ENCODE results near the gene IFNA13. TPM values are rescaled to one million over a fixed set of nuclear protein-coding genes. Genes with fewer than 3 reads are reported as not detected.

IFNA13 gene
- polyA plus RNA-seq, 3 donors, result not detected

DNA sequence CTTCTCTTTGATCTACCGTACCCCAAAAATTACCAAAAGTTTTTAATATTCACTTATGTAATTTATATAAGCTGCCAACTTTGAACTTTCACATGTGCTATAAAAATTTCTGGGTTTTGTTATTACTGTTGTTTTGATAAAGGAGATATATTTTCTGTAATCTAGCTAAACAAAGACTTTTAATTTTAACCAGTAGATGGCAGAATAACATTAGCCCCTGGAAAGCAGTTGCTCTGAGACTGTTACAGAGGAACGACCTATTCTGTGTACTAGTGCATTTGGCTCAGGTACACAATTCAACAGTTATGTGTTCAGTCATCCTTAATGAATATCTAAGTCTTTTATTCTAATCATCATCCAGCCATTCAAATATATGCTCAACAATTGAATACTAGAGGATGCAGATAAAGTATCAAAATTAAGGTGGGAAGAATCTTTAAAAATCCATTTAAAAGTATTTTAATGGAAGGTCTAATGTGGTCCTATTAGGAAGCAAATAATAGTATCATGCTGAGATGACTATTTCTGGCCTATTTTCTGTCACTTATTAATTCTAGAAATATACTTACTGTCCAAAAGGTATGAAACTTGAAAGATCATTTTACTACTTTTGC, 41.2 kb downstream of the IFNA13 start:
- H3K79me2 ChIP-seq (ENCODE audit: insufficient read depth, low read length), result peaks cover 51% of the 10 kb centered on the region
- H3K9me3 ChIP-seq (replicated peaks in 1 of 2; ENCODE audit: control insufficient read depth in 1 of 2, insufficient read depth in 1 of 2, low read length in 2 of 2), result no peaks in the 10 kb centered on the region
- H2AFZ ChIP-seq (ENCODE audit: insufficient read depth, low read depth, low read length, poor library complexity, severe bottlenecking), result no peak overlapping the region
- no peak overlapping the region for H3K27ac Mint-ChIP-seq
- H4K20me1 ChIP-seq (ENCODE audit: insufficient read depth, low read length), result peaks cover 88% of the 10 kb centered on the region
- H3K4me1 Mint-ChIP-seq, result peaks cover 48% of the 10 kb centered on the region
- no peak overlapping the region for H3K9ac ChIP-seq (ENCODE audit: insufficient read depth, low read length, poor library complexity, severe bottlenecking)
- no peak overlapping the region for H3K27ac ChIP-seq (ENCODE audit: low read depth in 1 of 2, low read length in 2 of 2)
- H3K4me1 ChIP-seq (ENCODE audit: control insufficient read depth in 1 of 2, insufficient read depth in 2 of 2, low read length in 2 of 2), result peaks cover 0 to 8% of the 10 kb centered on the region in 2 donors
- peaks cover 0 to 3% (median 0%) of the 10 kb centered on the region in 7 donors for H3K9me3 Mint-ChIP-seq
- H3K27me3 ChIP-seq (ENCODE audit: control insufficient read depth in 2 of 2, insufficient read depth in 2 of 2, low read length in 2 of 2), result no peaks in the 10 kb centered on the region
- H3K36me3 Mint-ChIP-seq, result peaks cover 47 to 59% of the 10 kb centered on the region in 2 donors
- H3K4me3 ChIP-seq (replicated peaks in 1 of 3; ENCODE audit: low read depth in 2 of 3, low read length in 3 of 3), result no peak overlapping the region
- H3K27me3 Mint-ChIP-seq (ENCODE audit: low read depth in 3 of 3), result no peaks in the 10 kb centered on the region
- peak; percentile 18 to 59 (median 38) for DNase-seq
- TF ChIP-seq, protein P1, sequence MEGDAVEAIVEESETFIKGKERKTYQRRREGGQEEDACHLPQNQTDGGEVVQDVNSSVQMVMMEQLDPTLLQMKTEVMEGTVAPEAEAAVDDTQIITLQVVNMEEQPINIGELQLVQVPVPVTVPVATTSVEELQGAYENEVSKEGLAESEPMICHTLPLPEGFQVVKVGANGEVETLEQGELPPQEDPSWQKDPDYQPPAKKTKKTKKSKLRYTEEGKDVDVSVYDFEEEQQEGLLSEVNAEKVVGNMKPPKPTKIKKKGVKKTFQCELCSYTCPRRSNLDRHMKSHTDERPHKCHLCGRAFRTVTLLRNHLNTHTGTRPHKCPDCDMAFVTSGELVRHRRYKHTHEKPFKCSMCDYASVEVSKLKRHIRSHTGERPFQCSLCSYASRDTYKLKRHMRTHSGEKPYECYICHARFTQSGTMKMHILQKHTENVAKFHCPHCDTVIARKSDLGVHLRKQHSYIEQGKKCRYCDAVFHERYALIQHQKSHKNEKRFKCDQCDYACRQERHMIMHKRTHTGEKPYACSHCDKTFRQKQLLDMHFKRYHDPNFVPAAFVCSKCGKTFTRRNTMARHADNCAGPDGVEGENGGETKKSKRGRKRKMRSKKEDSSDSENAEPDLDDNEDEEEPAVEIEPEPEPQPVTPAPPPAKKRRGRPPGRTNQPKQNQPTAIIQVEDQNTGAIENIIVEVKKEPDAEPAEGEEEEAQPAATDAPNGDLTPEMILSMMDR (IDR thresholded peaks at IDR 0.05), result peak; percentile 79
- H3K4me2 ChIP-seq (replicated peaks; ENCODE audit: extremely low read depth, low read length, poor library complexity, severe bottlenecking), result no peak overlapping the region
- intact Hi-C loops (cut with micrococcal nuclease), result loop anchor here in 1 of 2 donors (10.0 kb wide), 3 partner anchors 68 to 128 kb away; no protein-coding TSS in a partner anchor
- no peak overlapping the region for H3K4me3 Mint-ChIP-seq
- WGBS (ENCODE audit: insufficient coverage), result no CpG with 5 or more reads among the region's 2 CpGs
- peaks cover 23 to 68% of the 10 kb centered on the region in 2 donors for H3K36me3 ChIP-seq (replicated peaks in 1 of 2; ENCODE audit: control insufficient read depth in 1 of 2, insufficient read depth in 2 of 2, low read length in 2 of 2)

DNA sequence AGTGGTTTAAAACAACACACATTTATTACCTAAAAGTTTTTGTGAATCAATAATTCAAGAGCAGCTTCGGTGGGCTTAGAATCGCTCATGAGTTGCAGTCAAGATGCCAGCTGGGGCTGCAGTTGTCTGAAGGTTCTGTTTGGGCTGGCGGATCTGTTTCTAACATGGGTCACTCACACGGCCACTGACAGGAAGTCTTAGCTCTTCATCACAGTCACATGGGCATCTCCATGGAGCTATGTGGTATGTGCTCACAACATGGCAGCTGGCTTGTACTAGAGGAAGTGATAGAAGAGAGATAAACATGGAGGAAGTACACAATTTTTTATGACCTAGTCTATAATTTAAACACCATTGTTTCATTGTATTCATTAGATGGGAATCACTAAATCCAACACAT, 43.8 kb downstream of the IFNA13 start:
- Mint-ChIP-seq H3K27me3 (ENCODE audit: low read depth in 3 of 3) (no peaks in the 10 kb centered on the region), H3K4me1 (peaks cover 32% of the 10 kb centered on the region), H3K9me3 (peaks cover 0 to 3% (median 0%) of the 10 kb centered on the region in 7 donors), H3K4me3 (no peak overlapping the region), H3K36me3 (peaks cover 44 to 49% of the 10 kb centered on the region in 2 donors), H3K27ac (peak overlapping the region in 1 of 7 donors; percentile 34)
- intact Hi-C loops (cut with micrococcal nuclease), result loop anchor here in 1 of 2 donors (10.0 kb wide), 3 partner anchors 69 to 131 kb away; no protein-coding TSS in a partner anchor
- Histone ChIP-seq H3K79me2 (ENCODE audit: insufficient read depth, low read length) (peaks cover 28% of the 10 kb centered on the region), H3K4me2 (replicated peaks; ENCODE audit: extremely low read depth, low read length, poor library complexity, severe bottlenecking) (no peak overlapping the region), H4K20me1 (ENCODE audit: insufficient read depth, low read length) (peaks cover 64% of the 10 kb centered on the region), H3K36me3 (replicated peaks in 1 of 2; ENCODE audit: control insufficient read depth in 1 of 2, insufficient read depth in 2 of 2, low read length in 2 of 2) (peaks cover 20 to 60% of the 10 kb centered on the region in 2 donors), H3K9ac (ENCODE audit: insufficient read depth, low read length, poor library complexity, severe bottlenecking) (no peak overlapping the region), H3K27ac (ENCODE audit: low read depth in 1 of 2, low read length in 2 of 2) (no peak overlapping the region), H3K9me3 (replicated peaks in 1 of 2; ENCODE audit: control insufficient read depth in 1 of 2, insufficient read depth in 1 of 2, low read length in 2 of 2) (no peaks in the 10 kb centered on the region), H2AFZ (ENCODE audit: insufficient read depth, low read depth, low read length, poor library complexity, severe bottlenecking) (no peak overlapping the region), H3K4me3 (replicated peaks in 1 of 3; ENCODE audit: low read depth in 2 of 3, low read length in 3 of 3) (no peak overlapping the region), H3K27me3 (ENCODE audit: control insufficient read depth in 2 of 2, insufficient read depth in 2 of 2, low read length in 2 of 2) (no peaks in the 10 kb centered on the region), H3K4me1 (ENCODE audit: control insufficient read depth in 1 of 2, insufficient read depth in 2 of 2, low read length in 2 of 2) (no peaks in the 10 kb centered on the region)
- TF ChIP-seq, protein P1 (IDR thresholded peaks at IDR 0.05), result no peak
- WGBS (ENCODE audit: insufficient coverage), result no CpG with 5 or more reads among the region's 4 CpGs
- DNase-seq, result peak in 2 of 3 donors; percentile 14 to 50
